Activated effector memory CD4-positive, alpha-beta T cell treated with anti-CD3 and anti-CD28 coated beads, Interleukin-2, amount 50 U/mL, for 16 hours (primary cell): ENCODE results near the gene MUSTN1.

ENCODE experiments used
- DNase-seq: peaks from one replicate; pipeline ENCODE4 v3.0.0-alpha.2; 2020

Gene MUSTN1

DNA sequence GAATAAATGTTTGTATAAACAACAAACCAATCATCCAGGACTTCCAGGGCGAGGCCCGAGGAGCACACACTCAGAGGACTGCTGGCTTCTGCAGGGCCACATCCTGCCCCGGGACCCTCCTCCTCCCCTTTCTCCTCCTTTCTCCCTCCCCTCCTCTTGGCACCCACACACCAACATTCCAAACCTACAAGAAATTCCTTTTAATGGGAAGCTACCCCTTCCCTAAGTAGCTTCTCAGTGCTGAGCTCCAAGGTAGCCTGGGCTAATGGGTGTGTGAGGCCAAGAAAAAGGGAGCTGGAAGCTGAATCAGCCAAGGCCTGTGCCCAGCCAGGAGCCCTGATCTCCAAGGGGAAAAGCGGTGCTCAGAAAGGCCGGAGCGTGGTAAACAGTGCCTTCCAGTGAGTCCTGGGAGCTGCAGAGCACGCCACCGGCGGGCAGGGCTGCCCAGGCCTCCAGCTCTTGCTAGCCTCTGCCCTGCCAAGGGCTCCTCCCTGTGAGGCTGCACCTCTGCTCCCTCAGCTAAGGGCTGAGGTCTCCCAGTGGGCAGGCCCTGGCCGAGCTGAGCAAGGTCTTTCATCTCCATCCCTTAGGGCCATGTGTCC lies 36.3 kb downstream of the MUSTN1 start:
- DNase-seq, result no peak

DNA sequence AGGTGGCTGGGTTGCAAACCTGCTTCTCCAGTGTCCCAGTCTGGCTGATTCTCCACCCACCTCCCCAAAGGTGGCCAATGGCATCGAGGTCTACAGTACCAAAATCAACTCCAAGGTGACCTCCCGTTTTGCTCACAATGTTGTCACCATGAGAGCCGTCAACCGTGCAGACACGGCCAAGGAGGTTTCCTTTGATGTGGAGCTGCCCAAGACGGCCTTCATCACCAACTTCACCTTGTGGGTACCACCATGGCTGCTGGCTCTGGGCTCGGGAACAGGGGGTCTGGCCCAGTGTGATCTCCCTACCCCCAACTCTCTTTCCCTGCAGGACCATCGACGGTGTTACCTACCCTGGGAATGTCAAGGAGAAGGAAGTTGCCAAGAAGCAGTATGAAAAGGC lies 38.4 kb downstream of the MUSTN1 start:
- DNase-seq, result no peak

DNA sequence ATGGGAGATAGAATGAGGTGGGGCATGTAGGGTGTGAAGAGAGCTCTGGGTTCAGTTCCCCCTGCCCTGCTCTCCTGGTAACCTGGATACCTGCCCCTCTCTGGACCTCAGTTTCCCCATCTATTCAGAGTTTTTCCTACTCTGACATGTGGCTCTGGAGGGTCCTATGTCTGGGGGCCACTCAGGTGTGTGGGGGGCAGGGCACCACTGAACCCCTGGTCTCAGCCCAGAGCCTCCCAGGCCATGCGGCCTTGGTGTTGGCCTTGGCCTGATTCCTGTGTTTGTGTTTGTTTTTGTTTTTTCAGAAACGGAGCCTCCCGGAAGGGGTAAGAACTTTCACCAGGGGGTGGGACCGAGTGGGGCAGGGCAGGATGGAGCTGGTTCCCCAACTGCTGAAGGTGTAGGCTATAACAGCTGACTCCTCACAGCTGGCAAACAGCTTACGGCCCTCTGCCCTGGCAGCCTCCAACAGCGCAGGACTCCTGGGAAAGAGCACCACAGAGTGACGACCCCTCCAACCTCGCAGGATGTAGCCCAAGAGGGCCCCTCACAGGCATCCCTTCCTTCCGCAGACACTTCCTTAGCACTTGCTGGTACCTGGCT lies 39.4 kb downstream of the MUSTN1 start:
- no peak for DNase-seq

DNA sequence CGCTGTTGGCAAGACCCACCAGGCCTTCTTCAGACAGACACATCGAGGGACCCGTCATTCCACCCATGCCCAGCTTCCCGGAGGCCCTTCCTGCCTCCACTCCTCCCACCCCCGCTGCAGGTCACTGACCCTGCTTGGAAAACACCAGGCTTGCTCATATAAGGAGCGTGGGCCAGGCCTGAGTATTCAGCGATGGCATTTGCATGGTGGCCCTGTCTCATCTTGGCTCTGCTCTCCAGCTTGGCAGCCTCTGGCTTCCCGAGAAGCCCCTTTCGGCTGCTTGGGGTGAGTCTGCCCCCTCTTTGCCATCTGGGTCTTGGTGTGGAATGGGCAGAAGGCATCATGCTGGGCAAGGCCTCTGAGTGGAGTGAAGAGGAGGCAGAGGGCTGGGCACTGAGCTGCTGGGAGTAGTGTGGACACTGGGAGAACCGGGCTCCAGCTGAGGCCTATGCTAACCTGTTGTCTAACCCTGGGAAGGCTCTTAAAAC lies 40.2 kb downstream of the MUSTN1 start, which contains the start of gene ITIH3:
ITIH3 (plus strand) TSS at position 185 of the 488 bp plus-strand sequence; CDS start at position 193, 8 bp downstream.
- DNase-seq, result no peak

DNA sequence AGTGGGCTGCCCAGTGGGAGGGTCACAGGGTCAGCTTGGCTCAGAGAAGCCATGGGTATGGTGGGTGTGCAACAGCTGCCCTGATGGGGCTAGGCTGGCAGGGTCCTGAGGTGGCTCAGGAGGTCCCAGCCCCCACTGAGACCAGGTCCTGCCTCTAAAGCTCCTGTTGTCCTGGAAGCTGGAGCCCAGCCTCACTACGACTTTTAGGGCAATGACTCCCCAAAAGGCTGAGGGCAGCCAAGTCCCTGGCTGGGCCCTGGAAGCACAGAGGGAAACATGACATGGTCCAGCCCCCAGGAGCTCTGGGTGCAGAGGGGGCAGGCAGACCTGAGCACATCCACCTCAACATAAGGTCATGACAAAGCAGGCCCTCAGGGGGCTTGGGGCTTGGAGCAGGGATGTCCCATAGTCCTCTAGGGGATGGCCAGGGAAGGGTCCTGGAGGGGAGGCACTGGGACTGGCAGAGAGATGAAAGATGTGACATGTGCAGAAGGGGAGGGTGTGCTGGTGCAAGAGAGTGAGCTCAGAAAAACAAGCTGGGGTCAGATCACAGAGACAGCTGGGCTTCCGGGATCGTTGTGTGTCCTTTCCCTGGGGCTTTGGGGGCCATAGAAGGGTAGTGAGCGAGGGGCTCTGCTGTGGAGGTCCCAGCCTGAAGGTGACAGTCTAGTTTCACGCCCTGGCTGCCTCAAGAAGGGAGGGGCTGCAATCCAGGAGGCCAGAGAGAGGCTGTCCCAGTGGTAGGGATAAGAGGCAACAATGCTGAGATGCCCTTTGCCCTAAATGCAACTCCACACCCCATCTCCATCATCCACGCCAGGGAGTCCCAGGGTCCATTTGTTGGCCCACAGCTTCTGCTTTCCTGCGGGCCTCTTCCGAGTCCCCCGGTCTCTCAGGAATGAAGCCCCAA lies 40.9 kb downstream of the MUSTN1 start:
- DNase-seq, result no peak

DNA sequence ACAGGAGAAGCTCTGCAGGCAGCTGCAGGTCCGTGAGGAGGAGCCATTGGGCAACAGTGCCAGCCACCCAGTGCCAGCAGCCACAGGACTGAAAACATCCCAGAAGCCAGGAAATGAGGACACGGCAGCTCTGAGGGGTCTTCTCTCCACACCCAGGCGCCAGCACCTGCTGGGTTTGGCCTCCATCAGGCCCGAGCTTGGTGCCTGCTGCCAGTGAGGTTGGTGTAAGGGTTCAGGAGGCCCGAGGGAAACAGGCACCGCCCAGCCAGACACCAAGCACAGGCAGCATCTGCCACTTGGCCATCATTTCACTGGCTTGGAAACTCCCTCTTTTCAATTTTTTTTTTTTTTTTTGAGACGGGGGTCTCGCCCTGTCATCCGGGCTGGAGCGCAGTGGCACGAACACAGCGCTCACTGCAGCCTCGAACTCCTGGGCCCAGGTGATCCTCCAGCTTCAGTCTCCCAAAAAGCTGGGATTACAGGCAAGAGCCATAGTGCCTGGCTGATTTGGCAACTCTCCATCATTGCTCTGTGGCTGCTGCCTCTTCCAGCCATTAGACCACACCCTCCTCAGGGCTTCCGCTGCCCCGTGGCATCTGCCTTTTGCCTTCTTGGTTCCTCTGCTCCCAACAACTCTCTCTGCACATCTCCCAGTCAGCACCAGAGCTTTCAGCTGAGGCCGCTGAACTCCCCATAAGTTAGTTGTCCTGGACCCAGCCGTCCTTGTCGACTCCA lies 41.7 kb downstream of the MUSTN1 start:
- DNase-seq, result no peak

DNA sequence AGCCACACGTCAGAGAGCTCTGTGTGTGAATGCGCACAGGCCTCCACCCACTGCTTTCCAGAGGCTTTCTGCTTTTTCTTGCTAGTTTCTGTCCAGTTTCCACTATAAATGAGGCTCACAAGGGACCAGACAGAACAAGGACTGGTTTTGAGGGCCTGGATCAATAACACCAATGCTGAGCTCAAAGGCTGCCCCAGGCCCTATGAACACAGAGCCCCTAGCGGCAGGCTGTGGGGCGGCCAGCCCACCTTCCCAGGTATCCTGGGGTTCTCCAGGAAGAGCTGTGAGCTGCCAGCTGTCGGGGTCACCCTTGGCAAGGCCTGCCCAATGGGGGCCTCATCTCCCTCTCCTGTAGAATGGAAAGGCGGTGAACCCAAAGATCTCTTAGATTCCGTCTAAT lies 42.4 kb downstream of the MUSTN1 start:
- DNase-seq, result no peak

DNA sequence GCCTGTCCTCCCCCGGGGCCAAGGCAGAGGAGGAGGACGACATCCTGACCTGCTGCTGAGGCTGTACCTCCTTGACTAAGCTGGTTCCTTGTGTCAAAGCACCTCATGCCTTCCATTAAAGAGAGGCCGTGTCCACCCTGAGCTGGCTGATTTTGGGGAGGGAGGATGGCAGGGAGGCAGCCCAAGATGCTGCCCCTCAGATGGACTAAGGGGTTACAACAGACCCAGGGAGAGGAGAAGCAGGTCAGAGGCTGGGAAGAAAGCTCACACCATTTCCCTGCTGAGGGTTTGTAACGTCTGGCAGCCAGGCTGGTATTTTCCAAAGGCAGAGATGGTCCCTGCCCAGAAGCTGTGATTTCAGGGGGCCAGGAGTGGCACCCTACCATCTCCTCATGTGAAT lies 42.9 kb downstream of the MUSTN1 start:
- DNase-seq, result no peak

DNA sequence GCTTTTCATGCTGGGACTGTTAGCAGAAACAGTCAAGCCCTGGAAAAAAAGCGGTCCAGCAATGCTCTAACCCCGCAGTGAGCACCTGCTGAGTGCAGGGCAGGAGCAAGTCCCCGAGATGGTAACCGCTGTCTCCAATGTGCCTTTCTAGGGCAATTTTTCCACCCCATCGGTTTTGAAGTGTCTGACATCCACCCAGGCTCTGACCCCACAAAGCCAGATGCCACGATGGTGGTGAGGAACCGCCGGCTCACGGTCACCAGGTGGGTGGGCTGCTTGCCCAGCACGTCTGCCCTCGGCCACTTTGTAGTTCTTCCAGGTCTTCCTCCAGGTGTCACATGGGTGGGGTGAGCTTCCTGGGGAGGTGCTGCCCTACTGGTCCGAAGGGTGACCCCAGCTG lies 43.5 kb downstream of the MUSTN1 start:
- no peak for DNase-seq

DNA sequence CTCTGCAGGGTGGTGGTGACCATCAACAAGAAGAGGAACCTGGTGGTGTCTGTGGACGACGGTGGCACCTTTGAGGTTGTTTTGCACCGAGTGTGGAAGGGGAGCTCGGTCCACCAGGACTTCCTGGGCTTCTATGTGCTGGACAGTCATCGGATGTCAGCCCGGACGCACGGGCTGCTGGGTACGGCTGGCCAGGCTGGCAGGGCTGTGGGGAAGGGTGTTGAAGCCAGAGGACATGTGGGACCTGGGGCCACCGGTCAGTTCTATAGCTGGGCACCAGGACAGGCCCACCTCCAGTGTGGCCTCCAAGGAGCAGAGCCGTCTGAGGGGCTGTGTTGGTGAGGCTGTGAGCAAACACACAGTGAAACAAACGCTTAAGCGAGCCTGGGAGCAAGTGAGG lies 44.1 kb downstream of the MUSTN1 start:
- DNase-seq, result no peak

DNA sequence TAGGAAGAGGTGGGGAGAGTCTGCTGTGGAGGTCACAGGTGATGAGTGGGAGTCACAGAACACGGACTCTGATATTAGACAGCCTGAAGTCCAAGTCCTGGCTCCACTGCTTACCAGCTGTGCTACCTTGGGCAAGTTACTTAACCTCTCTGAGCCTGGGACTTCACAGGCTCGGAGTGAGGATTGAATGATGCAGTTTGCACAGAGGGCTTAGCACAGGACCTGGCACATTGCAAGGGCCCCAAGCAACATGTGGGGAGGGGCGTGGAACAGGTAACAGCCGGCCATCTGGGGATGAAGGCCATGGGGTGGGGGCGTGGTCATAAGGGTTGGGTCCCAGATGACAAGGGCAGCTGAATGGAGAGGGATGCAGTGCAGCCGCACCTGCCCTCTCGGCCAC lies 44.5 kb downstream of the MUSTN1 start:
- no peak for DNase-seq

DNA sequence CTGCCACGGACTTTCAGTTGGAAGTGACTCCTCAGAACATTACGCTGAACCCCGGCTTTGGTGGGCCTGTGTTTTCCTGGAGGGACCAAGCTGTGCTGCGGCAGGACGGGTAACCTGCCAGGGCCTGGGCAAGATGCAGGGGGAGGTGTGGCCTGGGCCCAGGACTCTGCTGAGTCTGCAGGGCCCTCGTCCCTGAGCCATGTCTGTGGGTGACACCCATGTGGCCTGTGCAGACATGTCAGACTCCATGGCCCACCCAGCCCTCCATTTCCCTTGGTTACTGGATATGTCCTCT lies 45.1 kb downstream of the MUSTN1 start:
- DNase-seq, result no peak

DNA sequence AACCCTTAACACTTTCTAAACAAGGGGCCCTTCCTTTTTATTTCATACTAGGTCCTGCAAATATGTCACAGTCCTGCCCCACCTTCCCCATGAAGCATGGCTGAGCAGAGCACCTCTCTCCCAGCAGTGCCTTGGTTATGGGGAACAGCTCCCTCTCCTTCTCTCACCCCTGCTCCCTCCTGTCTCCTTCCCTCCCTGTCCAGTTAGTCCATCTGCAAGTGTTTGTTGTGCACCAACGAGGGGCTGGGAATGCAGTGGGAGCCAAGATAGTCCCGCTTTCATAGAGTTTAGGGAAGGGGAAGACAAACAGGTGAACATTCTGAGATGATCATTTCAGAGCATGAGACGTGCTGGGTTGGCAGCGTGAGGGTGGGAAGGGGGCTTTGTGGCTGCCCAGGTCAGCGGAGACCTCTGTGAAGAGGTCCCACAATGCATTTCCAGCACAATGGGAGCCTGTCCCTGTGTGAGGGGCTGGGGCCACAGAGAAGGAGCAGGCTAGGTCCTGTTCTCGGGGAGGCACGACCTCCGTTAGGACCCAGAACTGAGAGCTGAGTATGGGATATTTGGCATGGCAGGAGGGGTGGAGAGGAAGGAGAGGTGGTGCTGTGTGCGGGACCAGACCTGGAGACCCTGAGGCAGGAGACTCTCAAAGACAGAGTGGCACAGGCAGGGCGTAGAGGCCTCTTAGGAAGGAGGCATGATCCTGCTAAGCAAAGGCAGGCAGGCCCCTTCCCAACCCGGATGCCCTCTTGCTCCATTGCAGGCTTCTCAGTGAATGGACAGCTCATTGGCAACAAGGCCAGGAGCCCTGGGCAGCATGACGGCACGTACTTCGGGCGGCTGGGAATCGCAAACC lies 45.7 kb downstream of the MUSTN1 start:
- no peak for DNase-seq

DNA sequence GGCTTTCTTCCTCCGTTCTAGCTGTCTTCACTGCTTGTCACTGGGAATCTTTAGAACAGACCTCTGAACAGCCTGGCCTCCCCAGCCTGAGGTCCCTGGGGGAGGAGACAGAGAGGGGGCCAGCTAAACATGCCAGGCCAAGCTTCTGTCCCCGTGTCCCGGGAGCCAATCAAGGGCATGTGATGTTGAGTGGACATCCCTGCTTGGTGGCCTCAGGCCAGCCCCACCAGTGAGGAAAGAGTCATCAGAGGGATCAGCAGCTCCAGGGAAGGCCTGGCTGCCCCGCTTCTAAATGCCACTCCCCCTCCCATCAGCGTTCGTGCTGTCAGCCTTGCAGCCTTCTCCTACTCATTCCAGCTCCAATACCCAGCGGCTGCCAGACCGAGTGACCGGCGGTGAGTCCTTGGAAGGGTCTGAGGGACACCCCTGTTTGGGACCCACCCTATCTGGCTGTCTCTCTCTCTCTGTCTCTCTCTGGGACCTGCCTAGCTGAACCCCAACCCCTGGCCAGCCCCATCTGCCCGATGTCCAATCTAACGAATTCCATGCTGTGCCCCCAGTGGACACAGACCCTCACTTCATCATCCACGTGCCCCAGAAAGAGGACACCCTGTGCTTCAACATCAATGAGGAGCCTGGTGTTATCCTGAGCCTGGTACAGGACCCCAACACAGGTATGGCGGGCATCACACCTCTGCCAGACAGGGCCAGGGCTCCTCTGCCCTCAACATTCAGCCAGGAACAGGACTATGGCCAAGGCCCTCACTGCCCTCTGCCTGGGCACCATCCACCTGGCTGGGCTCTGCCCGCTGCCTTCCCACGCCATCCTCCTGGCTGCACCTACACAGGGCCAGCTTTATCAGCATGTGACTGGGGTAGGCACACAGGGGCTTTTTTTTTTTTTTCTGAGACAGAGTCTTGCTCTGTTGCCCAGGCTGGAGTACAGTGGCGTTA lies 46.9 kb downstream of the MUSTN1 start:
- DNase-seq, result no peak

DNA sequence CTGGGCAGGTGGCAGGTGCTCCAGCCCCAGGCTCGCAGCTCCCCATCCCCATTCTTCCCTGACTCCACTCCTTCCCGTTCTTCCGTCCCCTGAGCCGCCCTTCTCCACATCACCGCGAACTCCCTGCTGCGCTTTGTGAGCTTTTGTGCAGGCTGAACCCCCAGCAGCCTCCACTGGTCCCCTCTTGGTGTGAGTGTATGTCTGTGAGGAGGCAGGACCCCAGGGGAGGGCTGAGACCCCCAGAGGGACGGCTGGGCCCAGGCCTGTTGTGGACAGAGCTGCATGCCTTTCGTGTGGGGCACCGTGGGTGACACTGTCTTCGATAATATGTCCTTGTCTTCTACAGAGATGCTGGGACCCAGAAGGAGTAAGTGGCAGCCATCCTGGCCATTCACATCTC lies 47.6 kb downstream of the MUSTN1 start:
- DNase-seq, result no peak

DNA sequence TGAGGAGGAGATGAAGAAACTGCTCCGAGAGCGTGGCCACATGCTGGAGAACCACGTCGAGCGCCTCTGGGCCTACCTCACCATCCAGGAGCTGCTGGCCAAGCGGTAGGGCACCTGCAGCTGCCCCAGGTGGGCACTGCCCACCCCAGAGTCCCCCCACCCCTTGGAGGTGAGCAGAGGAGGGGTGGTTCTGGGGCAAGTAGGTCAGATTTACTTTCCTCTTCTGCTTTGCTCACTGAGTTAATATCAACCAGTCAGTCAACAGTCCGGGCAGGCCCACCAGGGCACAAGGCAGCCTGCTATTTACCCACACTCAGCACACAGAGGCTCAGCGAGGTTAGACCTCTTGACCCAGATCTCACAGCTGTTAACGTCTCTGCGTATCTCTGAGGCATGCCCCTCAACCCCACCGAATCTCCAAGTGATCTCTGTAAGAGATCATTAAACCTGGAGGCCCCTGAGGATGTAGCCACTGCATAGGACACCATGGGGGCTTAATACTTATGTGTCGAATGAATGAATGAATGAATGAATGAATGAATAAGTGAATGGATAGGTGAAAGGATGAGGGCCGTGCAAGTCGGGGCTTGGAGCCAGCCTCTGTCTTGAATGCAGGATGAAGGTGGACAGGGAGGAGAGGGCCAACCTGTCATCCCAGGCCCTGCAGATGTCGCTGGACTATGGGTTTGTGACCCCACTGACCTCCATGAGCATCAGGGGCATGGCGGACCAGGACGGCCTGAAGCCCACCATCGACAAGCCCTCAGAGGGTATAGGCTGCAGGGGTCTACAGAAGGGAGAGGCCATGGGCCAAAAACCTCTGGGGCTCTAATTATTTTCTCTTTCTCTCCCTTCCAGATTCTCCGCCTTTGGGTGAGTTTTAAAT lies 48.2 kb downstream of the MUSTN1 start:
- no peak for DNase-seq

DNA sequence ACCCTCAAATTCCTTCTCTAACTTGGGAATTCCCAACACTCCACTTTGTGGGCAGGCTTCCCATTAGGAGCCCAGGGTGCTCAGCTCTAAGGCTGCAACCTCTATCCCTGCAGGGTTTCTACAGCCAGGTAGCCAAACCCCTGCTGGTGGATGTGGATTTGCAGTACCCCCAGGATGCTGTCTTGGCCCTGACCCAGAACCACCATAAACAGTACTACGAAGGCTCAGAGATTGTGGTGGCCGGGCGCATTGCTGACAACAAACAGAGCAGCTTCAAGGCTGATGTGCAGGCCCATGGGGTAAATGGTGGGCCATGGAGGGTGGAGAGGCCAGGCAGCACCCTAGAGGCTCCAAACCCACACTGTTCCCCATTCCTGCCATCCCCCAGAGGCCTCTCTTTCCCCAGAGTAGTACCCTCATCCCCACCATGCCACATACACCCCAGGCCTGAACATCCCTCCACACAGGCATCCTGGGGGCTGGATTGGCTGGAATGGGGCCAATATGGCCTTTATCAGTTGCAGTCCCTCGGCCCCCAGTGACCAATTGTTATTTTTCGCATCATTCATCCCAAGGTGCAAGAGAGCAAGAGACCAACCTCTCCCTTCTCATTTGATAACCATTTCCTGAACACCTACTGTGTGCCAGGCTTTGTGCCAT lies 49.8 kb downstream of the MUSTN1 start:
- DNase-seq, result no peak

DNA sequence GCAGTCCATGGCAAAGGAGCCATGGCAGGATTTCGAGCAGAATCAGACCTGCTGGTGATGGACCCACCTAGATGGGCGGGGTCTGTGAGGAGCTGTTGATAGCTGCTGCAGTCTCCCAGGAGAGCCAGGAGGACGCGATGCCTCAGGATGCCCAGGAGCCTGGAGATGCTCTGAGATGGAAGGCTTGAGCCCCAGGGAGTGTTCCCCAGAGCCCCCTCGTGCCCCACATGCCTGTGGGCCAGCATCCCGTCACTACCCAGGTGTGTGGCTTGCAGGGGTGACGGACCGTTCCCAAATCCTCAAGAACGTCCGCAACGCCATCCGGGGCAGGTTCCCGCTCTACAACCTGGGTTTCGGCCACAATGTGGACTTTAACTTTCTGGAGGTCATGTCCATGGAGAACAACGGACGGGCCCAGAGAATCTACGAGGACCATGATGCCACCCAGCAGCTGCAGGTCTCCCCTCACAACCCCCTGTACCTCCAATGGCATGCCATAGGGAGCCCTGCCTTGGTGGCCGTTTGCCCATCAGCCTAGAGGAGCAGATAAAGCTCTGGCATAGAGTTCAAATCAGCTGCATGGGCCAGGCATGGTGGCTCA lies 50.7 kb downstream of the MUSTN1 start:
- DNase-seq, result no peak

DNA sequence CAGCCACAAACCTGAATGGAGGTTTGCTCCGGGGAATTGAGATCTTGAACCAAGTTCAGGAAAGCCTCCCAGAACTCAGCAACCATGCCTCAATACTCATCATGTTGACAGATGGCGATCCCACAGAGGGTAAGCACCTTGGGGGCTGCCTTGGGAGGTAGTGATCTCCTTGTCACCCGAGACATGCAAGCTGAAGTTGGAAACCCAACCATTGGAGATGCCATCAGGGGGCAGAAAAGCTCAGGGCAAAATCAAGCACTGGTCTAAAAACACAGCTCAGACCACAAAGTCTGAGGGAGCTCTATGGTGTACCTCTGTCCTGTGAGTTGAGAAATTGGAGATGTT lies 51.6 kb downstream of the MUSTN1 start:
- DNase-seq, result no peak
